Limb (tissue), 2 donors: ENCODE measurements around the gene GPATCH2.

ENCODE experiments used
- DNase-seq, 2 donors: peaks; one replicate each; pipeline ENCODE4 v3.0.0-alpha.2; 2016; ENCODE audit errors: extremely low spot score in 2 of 2

Gene GPATCH2

DNA sequence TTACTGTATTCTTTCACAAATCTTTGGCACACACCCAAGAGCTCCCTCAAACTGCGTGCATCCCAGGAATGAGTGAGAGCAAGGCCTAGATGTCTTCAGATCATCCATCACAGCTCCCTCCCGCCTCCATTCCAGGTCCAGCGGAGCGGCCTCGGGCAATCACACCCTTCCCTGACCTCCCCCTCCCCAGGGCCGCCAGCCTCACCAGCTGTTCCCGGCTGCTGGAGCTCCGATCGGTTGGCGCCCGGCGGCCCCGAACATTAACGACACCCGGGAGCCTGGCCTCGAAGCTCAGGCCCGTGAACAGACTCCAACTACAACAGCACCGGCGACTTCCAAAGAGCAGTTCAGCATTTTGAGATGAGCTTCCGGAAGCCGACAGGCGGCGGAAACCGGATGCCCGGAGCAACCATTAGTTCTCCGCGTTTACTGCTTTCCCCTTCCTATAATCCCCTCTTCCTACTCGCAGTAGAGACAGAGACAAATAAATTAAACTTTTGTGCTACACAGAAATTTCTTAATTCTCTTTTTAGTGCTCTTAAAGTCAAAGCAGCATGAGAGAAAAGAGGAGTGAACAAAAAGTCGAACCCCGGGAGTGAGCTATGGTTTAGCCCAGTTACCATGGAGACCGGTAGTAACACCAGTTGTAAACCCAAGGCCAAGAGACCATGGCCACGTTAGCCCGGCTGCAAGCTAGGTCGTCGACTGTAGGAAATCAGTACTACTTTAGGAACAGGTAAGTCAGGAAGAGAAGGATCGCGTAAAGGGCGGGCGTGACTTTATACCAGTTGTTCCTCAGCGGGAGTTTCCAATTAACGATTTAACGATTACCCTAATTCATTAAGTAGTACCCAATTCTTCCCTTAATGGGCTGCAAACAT is at the start of gene GPATCH2, which contains the start of gene SPATA17:
GPATCH2 (minus strand) TSS at position 380 of the 881 bp plus-strand sequence; CDS start at position 261, 119 bp downstream.
SPATA17 (plus strand) TSS at position 634 of the 881 bp plus-strand sequence; CDS start at position 669, 35 bp downstream.
- DNase-seq = peak; percentile 86 to 96

DNA sequence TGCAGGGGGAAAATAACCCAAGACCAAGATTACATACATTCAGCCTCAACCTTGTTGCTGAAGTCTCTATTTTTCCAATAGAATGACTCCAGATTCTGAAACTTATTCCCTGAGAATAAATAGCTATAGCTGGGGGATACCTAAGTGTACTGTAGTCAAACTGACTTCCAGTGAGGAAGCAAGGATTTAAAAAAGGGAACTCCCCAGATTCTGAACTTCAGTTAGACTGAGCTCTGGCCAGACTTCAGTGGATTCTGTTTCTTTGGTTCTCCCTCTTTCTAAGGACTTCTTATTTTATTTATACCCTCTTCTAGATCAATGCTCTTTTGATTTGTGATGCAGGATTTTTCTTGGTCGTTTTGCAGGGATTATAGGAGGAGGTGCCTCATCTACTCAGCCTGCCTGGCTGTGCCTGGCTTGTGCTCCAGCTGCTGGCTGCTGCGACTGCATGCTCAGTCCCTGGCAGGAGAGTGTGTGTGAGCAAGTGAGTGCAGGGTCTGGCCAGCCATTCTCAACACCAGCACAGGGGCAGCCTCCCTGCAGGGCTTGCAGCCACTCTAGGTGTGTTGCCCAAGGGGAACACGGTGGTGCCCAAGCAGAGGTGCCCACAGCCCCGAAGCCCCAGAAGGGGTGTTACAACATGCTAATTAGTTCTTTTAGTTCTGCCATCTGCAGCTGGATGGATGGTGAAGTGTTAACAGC is 43.3 kb upstream of the GPATCH2 start:
- peak in 1 of 2 donors; percentile 22 for DNase-seq

DNA sequence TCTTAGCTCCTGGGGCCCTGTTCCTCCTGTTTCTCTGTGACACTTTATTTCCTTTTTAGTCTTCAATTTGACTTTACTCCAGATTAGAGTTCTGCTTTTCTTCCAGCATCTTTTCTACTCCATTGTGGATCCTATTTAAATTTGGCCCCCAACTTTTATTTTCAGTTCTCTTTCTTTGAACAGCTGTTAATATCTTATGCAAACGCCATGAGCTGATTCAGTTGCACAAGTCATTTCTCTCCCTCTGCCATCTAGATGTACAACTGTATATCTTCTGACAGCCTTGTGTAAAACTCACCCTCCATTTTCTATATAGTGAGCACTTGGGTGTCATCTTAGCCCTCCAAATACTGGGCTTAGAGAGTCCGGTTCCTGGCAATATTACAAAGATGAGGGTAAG is 42.5 kb upstream of the GPATCH2 start:
- DNase-seq = no peak

DNA sequence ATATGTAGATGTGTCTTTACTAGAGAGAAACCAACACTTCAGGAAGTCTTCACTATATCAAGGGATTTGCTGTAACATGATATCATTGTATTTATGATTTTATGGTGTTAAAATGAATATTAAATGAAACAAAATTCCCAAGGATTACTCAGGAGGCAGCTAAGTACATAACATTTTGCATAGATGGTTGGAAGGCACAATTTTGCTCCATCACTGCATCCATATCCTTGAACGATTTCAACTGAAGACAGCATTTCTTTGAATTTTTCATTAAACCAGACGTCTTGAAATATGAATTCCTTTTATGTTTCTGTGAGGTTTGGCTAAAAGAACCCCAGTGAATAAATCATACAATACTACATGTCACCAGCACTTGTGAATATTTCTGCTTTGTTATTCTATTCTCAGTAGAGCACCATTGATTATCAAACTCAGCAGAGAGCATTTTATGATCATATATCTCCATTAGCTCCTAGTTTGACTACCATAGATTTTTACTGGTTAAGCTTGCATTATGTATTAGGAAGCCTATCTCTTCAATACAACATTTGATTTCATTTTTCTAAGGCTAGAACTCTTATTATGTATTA is 37.6 kb upstream of the GPATCH2 start:
- no peak for DNase-seq

DNA sequence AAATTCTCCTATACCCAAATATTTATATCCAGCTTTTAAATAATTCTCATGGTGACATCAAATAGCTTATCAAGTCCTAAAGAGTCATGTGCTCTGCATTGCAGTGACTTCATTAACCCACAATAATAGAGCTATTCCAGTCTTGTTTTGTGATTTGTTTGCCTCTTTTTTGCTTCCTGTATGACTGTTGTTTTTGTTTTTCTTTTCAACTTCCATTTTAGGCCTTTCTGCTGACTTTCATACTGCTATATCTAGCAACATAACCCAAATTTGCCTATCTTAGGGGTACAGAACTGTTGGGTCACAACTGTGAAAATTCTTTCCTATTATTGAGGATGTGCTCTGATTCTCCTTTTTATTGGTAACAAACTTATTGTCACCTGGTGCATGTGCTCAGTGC is 30.5 kb upstream of the GPATCH2 start:
- DNase-seq = no peak

DNA sequence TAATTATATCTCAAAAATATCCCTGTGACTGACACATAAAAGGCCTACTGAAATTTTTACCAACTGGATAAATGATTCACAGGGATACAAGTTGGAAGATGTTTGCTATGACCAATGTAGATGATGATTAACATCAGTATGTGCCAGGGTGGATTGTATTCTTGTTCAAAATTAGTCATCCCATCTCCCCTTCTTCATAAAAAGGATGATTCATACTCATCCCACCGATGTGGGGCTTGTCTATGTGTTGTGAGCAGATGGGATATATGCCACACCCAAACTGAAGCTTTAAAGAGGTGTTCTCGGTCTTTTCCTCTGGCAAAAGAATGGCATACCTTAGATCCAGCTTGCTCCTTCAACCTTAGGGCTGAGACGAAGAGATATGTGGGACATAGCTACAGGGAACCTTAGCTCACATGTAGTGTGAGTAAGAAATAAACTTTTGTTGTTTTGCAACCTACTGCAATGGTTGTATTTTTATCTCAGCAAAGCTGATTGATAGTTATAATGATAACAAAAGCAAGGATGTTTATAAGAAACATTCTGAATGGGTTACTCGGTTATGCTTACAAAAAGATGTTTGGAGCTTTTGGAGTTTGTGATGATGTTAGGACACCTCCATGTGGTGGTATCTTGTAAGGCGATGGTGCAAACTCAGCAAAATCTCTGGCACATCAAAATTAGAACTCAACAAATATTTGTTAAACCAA is 29.6 kb upstream of the GPATCH2 start:
- no peak for DNase-seq

DNA sequence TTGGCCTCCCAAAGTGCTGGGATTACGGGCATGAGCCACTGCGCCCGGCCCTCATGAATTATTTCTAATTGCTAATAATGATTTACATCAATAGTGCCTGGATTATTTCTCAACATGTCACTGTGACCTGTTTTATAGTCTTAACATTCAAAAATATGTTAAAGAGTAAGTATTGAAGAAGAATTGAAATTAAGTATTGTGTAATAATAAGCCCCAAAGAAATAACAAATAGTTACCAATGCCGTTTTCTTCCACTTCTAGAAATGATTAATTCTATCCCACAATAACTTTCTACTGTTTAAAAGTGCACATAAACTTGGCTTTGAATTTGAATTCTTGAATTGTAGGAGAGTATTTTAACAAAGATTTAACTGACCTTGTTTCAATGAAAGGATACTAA is 19.8 kb upstream of the GPATCH2 start:
- DNase-seq = no peak

DNA sequence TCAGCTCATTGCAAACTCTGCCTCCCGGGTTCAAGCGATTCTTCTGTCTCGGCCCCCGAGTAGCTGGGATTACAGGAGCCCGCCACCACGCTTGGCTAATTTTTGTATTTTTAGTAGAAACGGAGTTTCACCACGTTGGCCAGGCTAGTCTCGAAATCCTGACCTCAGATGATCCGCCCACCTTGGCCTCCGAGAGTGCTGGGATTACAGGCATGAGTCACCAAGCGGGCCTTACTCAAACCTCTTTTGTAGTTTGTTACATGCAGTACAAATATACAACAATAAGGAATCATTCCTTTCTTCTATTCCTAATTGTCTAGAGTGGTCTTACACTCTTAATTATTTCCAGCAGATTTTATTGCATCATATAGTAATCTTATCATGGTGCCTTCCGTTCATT is 16.9 kb upstream of the GPATCH2 start:
- no peak for DNase-seq

DNA sequence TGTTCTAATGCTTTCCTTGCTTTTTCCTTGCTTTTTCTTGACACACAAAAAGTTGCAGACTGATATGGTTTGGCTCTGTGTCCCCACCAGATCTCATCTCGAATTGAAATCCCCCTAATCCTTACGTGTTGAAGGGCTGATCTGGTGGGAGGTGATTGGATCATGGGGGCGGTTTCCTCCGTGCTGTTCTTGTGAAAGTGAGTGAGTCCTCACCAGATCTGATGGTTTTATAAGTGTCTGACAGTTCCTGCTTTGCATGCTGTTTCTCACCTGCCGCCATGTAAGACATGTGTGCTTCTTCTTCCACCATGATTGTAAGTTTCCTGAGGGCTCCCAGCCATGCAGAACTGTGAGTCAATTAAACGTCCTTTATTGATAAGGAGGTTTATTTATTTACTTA is 11.6 kb upstream of the GPATCH2 start:
- DNase-seq = no peak

DNA sequence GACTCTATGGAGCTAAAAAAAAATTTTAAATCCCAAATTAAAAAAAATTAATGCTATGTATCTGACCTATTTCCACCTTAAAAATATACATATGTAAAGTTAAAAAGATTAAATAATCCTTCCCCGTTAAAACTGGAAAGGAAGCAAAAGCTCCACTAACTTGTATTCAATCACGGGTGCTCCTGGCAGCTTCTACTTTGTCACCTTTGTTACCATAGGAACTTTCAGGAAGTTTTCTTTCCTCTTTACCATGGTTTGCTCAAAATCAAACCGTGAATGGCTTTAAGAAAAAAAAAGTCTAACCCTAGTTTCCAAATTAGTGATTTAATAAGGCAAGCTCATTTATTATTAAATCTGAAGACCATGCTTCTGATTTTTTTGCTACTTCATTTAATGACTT is 3.5 kb downstream of the GPATCH2 start:
- no peak for DNase-seq

DNA sequence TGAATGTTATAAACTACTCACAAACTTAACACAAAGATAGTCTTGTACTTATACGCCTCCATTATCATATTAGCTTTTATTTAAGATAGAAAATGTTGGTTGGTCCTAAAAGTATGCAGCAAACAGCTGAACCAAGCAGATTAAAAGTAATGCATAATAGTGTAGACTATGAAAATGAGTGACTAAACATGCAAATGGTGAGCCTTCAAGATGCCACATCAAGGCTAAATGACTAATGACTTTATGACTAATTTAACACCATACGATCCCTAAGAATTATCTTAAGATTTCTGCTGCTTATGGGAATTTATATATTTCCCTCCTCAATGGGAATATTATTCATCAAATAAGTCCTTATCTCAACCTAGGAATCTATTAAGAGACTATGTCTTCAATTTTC is 4.6 kb downstream of the GPATCH2 start:
- no peak for DNase-seq

DNA sequence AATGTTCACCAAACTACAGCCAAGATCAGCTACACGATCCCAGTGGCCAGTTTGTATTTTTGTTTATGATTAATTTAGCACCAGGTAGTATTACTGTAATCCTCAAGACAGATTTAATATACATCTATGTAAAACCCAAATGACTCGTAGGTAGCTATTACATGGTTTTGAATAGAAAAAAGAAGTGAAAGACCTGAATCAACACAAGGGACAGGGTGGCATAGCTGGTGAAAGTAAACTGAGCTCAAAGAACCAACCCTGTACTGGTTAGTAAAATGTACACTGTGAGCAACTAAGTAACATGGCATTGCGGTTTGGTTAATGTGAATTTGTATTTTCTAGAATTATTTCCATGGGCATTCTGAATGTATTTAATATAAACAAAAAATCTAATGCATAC is 8.8 kb downstream of the GPATCH2 start:
- DNase-seq = no peak

DNA sequence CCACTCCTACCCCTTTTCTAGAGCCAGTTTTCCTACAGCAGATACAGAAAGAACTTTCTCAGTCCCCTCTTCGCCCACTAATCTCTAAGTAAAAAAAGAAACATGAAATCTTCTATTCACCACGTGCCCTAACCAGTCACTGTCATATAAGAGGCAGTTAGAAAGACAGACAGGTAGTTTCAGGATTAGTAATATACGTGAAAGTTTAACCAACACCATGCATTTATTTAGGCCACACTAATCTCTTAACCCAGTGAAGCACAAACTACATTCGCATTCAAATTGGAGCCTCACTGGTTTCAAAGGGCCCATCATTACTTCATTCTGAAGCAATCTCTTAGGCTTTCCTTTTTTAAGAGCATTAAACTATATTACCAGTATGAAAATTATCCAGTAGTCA is 10.1 kb downstream of the GPATCH2 start:
- no peak for DNase-seq

DNA sequence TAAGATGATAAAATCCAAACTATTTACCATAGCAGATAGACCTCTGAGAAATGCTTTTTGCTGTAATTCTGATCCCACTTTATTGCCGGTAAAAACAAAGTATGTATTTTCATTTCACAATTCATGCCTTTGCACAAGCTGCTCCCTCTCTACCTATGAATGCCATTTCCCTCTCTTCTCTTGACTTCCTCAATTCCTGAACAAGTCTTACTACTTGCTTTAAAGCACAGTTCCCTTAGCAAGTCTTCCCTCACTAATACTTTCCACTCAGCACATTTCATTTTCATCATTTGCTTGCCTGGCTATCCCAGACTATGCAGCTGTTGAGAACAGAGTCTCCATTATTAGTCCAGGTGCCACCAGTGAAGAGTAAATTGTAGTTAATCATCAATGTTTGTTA is 13.8 kb downstream of the GPATCH2 start:
- DNase-seq = no peak

DNA sequence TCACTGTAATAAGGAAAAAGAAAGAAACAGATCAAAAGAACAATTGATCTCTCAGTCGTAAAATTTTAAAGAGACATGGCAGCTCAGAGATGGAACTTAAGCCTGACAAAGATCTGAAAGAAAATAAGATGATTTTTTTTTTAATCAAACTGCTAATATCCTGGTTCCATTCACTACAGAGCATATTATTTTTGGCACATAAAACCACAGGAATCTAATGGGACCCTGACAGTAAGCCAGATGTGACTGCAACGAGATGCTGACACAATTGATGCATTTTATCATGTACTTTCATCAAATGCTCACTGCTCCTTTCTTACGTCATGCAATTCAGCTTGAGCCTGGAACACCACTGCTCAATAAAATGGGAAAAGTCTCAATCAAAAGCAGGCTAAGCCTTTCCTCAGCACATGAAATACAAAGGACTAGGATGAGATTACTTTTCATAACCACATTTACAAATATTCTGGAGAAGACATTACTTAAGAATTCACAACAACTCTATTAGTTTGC is 16.6 kb downstream of the GPATCH2 start:
- no peak for DNase-seq

DNA sequence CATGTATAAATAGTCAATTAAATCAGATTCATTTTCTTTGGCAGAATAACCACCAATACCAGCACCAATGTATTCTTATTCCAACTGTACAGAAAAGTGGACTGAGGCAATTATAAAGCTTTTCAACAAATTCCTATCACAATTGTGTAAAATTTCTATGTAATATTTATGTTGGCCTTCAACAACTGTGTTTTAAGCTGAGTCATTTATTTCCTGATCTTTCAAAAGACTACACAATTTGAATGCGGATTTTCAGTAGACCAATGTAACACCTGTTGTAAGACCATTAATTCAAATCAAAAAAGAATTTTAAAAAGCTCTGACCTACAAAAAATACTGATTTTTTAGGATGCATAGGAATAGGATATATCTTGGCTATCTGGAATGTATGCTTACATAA is 25.5 kb downstream of the GPATCH2 start:
- no peak for DNase-seq

DNA sequence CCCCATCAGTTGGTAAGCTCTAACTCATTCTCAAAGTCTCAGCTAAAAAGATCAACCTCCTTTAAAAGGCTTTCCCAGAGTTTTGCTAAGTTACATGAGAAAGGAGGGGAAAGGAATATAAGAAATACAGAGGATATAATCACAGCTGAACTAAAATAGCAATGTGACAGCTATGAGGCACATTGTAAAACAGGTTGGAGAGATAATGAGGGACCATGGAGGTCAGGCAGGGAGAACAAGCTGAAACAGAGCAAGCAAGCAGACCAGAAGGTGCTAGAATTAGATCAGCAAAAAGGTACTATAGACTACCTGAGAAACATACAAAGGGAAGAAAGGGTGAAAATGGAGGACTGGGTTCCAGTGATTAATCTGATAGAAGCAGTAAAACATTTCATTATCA is 28.5 kb downstream of the GPATCH2 start:
- DNase-seq = no peak

DNA sequence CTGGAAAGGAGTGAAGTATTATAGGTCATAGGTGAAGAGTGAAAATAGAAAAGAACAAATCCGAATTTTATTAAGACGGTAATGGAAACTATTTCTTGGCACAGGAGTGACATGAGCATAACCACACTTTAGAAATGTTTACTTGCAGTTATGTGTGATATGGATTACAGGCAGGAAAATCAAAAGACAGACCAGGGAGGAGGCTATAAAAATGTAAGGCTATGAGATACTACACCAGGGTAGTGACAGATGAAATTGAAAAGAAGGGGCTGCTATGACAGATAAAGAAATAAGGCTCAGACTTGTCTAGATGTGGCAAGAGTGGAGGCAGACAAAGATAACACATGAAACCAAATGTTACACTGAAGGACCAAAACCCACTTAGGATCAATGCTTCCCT is 31.7 kb downstream of the GPATCH2 start:
- DNase-seq = no peak

DNA sequence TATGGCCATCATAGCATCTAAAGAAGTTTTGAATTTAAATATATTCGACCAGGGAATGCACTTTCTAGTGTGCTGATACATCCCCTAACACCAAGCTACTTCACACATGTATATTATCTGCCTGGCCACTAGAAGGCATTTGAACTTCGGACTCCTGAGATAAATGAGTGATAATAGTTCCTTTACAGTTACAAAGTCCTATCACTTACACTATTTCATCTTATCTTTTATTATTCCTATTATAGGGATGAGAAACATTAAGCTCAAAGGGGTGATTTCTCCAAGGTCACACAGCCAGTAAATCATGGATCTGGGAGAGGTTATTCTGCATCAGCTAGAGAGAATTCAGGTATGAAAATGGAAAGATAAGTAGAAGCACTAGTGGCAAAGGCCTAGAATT is 40.3 kb downstream of the GPATCH2 start:
- DNase-seq = no peak

DNA sequence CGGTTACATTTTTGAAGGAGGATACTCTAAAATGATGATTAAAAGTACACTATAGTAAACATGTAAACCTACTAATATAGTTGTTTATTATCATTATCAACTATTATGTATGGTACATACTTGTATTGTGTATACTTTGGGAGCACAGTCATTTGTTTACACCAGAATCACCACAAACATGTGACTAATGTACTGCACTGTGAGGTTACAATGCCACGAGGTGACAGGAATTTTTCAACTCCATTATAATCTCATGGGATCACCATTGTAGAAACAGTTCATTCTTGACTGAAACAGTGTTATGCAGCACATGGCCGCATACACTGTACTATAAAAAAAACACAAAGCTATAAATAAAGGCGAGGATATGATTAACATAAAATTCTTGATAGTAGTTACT is 44.3 kb downstream of the GPATCH2 start:
- DNase-seq = no peak

DNA sequence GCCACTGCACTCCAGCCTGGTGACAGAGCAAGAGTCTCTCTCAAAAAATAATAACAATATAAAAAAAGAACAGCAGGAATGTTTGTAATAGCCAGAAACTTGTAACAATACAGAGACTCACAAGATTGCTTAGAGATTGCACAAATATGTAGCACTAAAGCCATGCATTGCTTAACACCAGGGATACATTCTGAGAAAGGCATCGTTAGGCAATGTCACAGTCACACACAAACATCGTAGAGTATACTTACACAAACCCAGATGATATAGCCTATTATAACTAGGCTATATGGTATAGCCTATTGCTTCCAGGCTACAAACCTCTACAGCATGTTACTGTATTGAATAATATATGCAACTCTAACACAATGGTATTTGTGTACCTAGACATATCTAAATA is 45.3 kb downstream of the GPATCH2 start:
- no peak for DNase-seq
